Small intestine (tissue), 7 donors: ENCODE data around the gene USF3. TPM values are rescaled to one million over a fixed set of nuclear protein-coding genes. Genes with fewer than 3 reads are reported as not detected.

Source experiments
- DNase-seq, 2 donors: peaks; one replicate each; pipeline versions ENCODE4 v3.0.0 to v3.0.0-alpha.2; 2013
- FAIRE-seq: peaks from 2 replicates; lab custom pipeline; 2012; peaks lifted over from hg19 to GRCh38; lab: Jason Lieb, UNC
- H3K27ac ChIP-seq, 3 donors: one replicate each; pipeline ENCODE4 v1.5.1; 2013; ENCODE audit warnings: low read length in 2 of 3, mild to moderate bottlenecking in 2 of 3, control low read depth in 1 of 3, inconsistent platforms in 1 of 3, low read depth in 1 of 3, moderate library complexity in 1 of 3
- H3K27me3 ChIP-seq, 3 donors: one replicate each; pipeline ENCODE4 v1.6.1; 2013; ENCODE audit warnings: low read length in 3 of 3, inconsistent platforms in 1 of 3; ENCODE audit not compliant: control insufficient read depth in 3 of 3, insufficient read depth in 3 of 3
- H3K36me3 ChIP-seq, 3 donors: one replicate each; pipeline ENCODE4 v1.6.1; 2013; ENCODE audit warnings: low read length in 3 of 3, inconsistent platforms in 1 of 3, low read depth in 1 of 3, mild to moderate bottlenecking in 1 of 3, moderate library complexity in 1 of 3; ENCODE audit not compliant: control insufficient read depth in 3 of 3, insufficient read depth in 2 of 3
- H3K4me1 ChIP-seq, 3 donors: one replicate each; pipeline ENCODE4 v1.6.1; 2013; ENCODE audit warnings: low read length in 2 of 3, inconsistent platforms in 1 of 3, low read depth in 1 of 3, mild to moderate bottlenecking in 1 of 3, moderate library complexity in 1 of 3; ENCODE audit not compliant: control insufficient read depth in 3 of 3, insufficient read depth in 2 of 3
- H3K4me3 ChIP-seq, 3 donors: one replicate each; pipeline ENCODE4 v1.5.1; 2013; ENCODE audit warnings: low read length in 3 of 3, control low read depth in 1 of 3, inconsistent platforms in 1 of 3, low read depth in 1 of 3, mild to moderate bottlenecking in 1 of 3, moderate library complexity in 1 of 3
- H3K9me3 ChIP-seq, 2 donors: one replicate each; pipeline ENCODE4 v1.6.1; 2013; ENCODE audit warnings: low read depth in 1 of 2, low read length in 1 of 2; ENCODE audit not compliant: control insufficient read depth in 2 of 2, insufficient read depth in 1 of 2
- whole genome bisulfite sequencing, 3 donors: extraction: QIAGEN DNeasy Blood & Tissue Kit; methylation state at CpG; one replicate each; pipeline ENCODE4 v1.1.7; 2013; 5-methylcytosine and 5-hydroxymethylcytosine counted together
- polyA plus RNA-seq, 4 donors: library from polyadenylated mRNA; stranded (reverse) in 3 of 4; unstranded in 1 of 4; fragments of 200-250 nt in 3 of 4; fragments of 120-200 nt in 1 of 4; gene quantifications; one replicate each; pipeline versions ENCODE4 v1.2.1 to v1.2.3, GENCODE V29; 2013
- donor health status: healthy with polysubstance abuse.
- donor health status: control.
- donor health status: control.
- donor health status: Bipolar disorder and iron deficiency.
- donor health status: healthy.

The USF3 gene
- polyA plus RNA-seq, 4 donors: 3.2 to 17.2 (median 7.4) TPM

GRCh38 chr3:113736548-113737089, 40.2 kb upstream of the USF3 start:
- Histone ChIP-seq H3K27ac (no peak overlapping the region), H3K27me3 (no peaks in the 10 kb centered on the region), H3K36me3 (peaks cover 0 to 1% (median 0%) of the 10 kb centered on the region in 3 donors), H3K9me3 (no peaks in the 10 kb centered on the region), H3K4me1 (peaks cover 0 to 11% (median 0%) of the 10 kb centered on the region in 3 donors), H3K4me3 (no peak overlapping the region)
- DNase-seq (peak; percentile 44 to 68), FAIRE-seq (no peak)
- 14 to 19% (median 18%) methylated on average over 3 of the region's 3 CpGs for WGBS, 3 donors

DNA sequence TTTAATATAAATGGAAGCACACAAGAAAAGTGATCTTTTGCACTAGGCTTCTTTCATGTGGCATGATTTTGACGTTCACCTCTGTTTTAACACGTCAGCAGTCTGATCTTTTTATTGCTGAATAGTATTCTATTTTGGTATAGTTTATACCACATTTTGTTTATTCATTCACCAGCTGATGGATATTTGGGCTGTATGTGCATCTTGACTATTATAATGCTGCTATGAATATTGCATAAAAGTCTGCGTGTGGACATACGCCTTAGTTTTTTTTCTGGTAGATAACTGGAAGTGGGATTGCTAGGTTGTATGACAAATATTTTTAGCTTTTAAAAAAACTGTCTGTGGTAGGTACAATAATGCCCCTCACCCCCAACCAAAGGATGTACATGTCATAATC, 35.3 kb upstream of the USF3 start:
- FAIRE-seq: no peak

DNA sequence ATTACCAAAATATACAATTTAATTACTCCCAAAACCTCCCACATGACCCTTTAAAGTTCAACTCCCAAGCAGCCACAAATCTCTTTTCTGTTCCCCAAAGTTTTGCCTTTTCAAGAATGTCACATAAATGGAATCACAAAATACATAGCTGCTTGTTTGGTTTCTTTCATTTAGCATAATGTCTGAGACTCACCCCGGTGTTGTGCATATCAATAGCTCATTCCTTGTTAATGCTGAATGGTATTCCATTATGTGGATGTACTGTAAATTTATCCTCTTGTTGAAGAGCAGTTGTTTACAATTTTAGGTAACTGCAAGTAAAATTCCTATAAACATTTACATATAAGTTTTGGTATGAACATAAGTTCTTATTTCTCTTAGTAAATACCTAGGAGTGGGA, 34.1 kb upstream of the USF3 start:
- Histone ChIP-seq H3K27ac (no peak overlapping the region), H3K4me3 (no peak overlapping the region), H3K27me3 (no peaks in the 10 kb centered on the region), H3K9me3 (no peaks in the 10 kb centered on the region), H3K36me3 (peaks cover 0 to 13% (median 1%) of the 10 kb centered on the region in 3 donors), H3K4me1 (peaks cover 0 to 2% (median 0%) of the 10 kb centered on the region in 3 donors)
- 75 to 94% (median 91%) methylated on average over 1 of the region's 1 CpG for WGBS, 3 donors
- FAIRE-seq: peak; percentile 19
- DNase-seq: no peak

More for the DNA sequence above, 35.3 kb upstream of the USF3 start:
- Histone ChIP-seq H3K36me3 (peaks cover 0 to 10% (median 1%) of the 10 kb centered on the region in 3 donors), H3K27ac (no peak overlapping the region), H3K9me3 (no peaks in the 10 kb centered on the region), H3K27me3 (no peaks in the 10 kb centered on the region), H3K4me3 (no peak overlapping the region), H3K4me1 (peaks cover 0 to 2% (median 0%) of the 10 kb centered on the region in 3 donors)
- 73 to 79% (median 73%) methylated on average over 4 of the region's 4 CpGs for WGBS, 3 donors
- DNase-seq: no peak

DNA sequence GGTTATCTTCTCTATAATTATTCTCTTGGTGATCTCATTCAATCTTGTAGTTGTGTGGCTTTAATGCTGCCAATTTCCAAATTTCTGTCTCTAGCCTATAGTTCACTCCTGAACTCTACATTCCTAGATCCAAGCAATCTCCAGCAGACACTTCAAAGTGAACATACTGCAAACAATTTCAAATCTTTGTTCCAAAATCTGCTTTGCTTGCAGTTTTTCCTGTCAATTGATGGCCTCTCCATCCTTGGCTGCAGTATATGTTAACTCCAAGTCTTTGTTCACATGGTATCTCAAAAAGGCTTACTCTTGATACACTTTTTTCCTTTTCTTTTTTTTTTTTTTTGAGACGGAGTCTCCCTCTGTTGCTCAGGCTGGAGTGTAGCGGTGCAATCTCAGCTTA, 32.2 kb upstream of the USF3 start:
- DNase-seq: no peak
- Histone ChIP-seq H3K36me3 (peaks cover 0 to 16% (median 0%) of the 10 kb centered on the region in 3 donors), H3K27me3 (no peaks in the 10 kb centered on the region), H3K9me3 (no peaks in the 10 kb centered on the region), H3K27ac (no peak overlapping the region), H3K4me1 (peaks cover 0 to 5% (median 0%) of the 10 kb centered on the region in 3 donors), H3K4me3 (no peak overlapping the region)
- FAIRE-seq: no peak
- WGBS, 3 donors: 92 to 99% (median 94%) methylated on average over 2 of the region's 2 CpGs

DNA sequence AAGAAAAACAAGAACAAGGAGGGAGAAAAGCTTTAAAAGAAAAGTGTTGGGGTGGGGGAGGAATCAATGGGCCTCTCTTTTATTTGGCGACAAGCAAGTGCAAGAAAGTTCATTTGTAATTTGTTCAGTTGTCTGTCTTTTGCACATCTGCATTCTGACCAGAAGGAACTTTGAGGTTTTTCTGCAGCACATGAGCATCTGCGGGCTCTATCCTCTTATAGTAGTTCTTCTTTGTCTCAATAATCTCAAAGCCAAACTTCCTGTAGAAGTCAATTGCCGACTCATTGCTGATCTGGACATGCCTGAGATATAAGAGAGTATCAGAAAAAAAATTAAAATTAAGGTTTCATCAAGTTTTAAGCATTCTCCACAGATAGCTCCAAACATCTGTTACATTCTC, 25.2 kb upstream of the USF3 start:
- FAIRE-seq (no peak), DNase-seq (no peak)
- peaks cover 0 to 3% (median 0%) of the 10 kb centered on the region in 3 donors for H3K4me1 ChIP-seq
- no peaks in the 10 kb centered on the region for H3K9me3 ChIP-seq
- no peaks in the 10 kb centered on the region for H3K27me3 ChIP-seq
- WGBS, 3 donors: 59 to 85% (median 68%) methylated on average over 3 of the region's 3 CpGs
- peaks cover 9% of the 10 kb centered on the region in 3 donors for H3K36me3 ChIP-seq
- no peak overlapping the region for H3K27ac ChIP-seq
- H3K4me3 ChIP-seq: no peak overlapping the region

- Histone ChIP-seq H3K36me3 (peaks cover 3 to 9% (median 9%) of the 10 kb centered on the region in 3 donors), H3K27me3 (no peaks in the 10 kb centered on the region), H3K4me3 (no peak overlapping the region), H3K4me1 (no peaks in the 10 kb centered on the region), H3K27ac (no peak overlapping the region), H3K9me3 (no peaks in the 10 kb centered on the region)
- FAIRE-seq (no peak), DNase-seq (no peak)
- 68 to 88% (median 80%) methylated on average over 2 of the region's 2 CpGs for WGBS, 3 donors
Observed at GRCh38 chr3:113719758-113720157, 23.3 kb upstream of the USF3 start.

- WGBS, 3 donors: 94 to 97% (median 96%) methylated on average over 1 of the region's 1 CpG
- DNase-seq (no peak), FAIRE-seq (no peak)
- Histone ChIP-seq H3K9me3 (no peaks in the 10 kb centered on the region), H3K27me3 (no peaks in the 10 kb centered on the region), H3K4me1 (no peaks in the 10 kb centered on the region), H3K4me3 (no peak overlapping the region), H3K36me3 (peaks cover 3 to 9% (median 9%) of the 10 kb centered on the region in 3 donors), H3K27ac (no peak overlapping the region)
Observed at GRCh38 chr3:113719294-113719693, 22.9 kb upstream of the USF3 start.

GRCh38 chr3:113717818-113718217, 21.4 kb upstream of the USF3 start:
- 94 to 99% (median 97%) methylated on average over 3 of the region's 3 CpGs for WGBS, 3 donors
- H3K36me3 ChIP-seq: peaks cover 3 to 9% (median 9%) of the 10 kb centered on the region in 3 donors
- DNase-seq (no peak), FAIRE-seq (no peak)
- H3K4me3 ChIP-seq: no peak overlapping the region
- no peaks in the 10 kb centered on the region for H3K4me1 ChIP-seq
- H3K27ac ChIP-seq: no peak overlapping the region
- H3K27me3 ChIP-seq: no peaks in the 10 kb centered on the region
- H3K9me3 ChIP-seq: no peaks in the 10 kb centered on the region

DNA sequence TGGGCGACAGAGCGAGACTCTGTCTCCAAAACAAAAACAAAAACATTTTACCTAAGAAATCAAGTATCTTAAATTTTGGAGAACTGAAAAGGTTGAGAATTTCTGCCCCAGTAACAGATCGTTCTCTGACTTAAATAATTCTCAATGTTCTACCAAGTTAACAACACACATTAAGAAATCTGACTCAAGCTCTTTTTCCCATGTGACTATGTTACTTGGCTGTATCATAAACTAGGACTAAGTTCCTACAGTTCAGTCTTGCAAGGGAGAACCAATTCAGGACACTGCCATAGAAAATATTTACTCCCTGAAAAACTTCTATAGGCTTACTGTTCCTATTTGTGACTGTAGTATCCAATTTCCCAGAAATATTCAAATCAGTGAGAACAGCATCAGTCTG, 20.9 kb upstream of the USF3 start:
- no peak overlapping the region for H3K27ac ChIP-seq
- H3K27me3 ChIP-seq: no peaks in the 10 kb centered on the region
- H3K4me1 ChIP-seq: no peaks in the 10 kb centered on the region
- no peak overlapping the region for H3K4me3 ChIP-seq
- WGBS, 3 donors: 93 to 99% (median 95%) methylated on average over 3 of the region's 3 CpGs
- no peaks in the 10 kb centered on the region for H3K9me3 ChIP-seq
- H3K36me3 ChIP-seq: peaks cover 3 to 9% (median 9%) of the 10 kb centered on the region in 3 donors
- no peak for DNase-seq
- no peak for FAIRE-seq
